HG03066 (cell line): ENCODE data around the gene TIMP3.

Source experiments
- ATAC-seq: cut with Tn5 transposase; IDR thresholded peaks from one replicate; pipeline ENCODE4 v1.9.1; 2021; ENCODE audit warnings: low read depth; ENCODE audit not compliant: unreplicated experiment

Gene TIMP3

DNA sequence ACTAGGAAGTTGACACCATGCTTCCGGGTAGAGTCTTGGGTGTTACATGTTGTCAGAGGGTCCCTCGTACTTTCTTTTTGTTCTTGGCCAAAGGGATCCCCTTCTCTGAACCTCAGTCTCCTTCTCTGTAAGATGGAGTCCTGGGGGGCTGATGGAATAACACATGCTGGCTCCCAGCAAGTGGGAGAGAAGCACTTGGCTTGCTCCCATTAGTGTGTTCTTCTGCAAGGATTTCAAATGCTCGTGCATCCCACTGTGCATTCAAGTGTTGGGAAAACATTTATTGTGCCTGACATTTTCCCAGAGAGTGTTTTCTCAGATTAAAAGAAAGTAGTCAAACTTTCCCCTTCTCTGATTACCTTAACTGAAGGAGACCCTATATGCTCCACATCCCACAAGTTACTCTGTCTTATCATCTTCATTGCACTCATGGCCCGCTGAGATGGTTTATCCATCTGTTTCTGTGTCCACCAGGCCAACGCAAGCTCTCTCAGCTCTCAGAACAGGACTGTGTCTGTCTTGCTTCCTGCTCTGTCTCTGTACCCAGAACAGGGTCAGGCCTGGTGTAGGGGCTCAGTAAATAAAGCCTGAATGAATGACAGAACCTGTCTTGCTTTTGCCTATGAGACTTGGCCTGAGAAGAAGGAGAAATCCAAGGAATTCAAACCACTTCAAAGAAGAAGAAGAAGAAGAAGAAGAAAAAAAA is 16.0 kb upstream of the TIMP3 start:
- no peak for ATAC-seq

DNA sequence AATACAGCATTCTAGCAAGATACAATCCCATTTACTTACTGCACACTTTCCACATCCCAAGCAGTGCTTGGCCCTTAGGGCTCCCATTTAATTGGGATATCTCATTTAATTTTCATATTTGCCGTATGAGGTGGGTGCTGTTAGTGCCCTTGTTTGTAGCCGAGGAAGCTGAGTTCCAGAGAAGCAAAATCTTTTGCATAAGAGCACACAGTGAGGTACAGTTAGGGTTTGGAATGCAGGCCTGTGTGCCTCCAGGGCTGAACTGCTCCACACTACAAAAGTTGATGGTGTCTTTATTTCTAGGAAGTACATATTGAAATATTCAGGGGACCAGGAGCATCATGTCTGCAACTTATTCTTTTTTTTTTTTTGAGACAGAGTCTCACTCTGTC is 15.5 kb upstream of the TIMP3 start:
- no peak for ATAC-seq

DNA sequence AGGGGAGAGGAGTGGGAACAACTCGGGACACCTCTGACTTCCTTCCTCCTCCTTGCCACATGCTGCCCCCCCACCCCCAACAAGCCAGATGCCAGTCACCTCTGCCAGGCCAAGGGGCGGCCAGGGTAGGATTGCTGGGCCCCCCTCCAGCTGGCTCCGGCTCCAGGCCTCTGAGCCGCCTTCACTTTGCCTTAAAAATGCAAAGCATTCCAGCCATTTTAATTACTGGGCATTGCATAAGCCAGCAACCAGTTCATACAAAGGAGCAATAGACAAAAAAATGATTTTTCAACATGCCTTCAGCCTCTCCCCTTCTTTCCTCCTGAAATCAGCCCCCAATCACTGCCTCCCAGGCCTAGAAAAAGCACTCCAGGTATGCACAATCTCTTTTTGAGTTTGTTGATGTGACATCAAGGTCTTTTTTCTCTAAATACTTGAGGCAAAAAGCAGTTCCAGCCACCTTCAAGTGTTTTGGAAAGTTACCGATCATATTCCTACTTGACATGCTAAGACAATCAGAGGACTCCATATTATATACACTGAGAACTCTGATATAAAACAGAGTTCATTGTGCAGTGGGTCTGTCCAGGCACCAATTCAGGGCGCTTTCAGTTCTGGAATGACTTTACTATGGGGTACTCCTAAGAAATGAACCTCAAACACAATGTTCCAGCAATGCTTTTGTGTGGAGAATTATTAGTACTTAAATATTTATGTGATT is 12.4 kb upstream of the TIMP3 start:
- no peak for ATAC-seq

DNA sequence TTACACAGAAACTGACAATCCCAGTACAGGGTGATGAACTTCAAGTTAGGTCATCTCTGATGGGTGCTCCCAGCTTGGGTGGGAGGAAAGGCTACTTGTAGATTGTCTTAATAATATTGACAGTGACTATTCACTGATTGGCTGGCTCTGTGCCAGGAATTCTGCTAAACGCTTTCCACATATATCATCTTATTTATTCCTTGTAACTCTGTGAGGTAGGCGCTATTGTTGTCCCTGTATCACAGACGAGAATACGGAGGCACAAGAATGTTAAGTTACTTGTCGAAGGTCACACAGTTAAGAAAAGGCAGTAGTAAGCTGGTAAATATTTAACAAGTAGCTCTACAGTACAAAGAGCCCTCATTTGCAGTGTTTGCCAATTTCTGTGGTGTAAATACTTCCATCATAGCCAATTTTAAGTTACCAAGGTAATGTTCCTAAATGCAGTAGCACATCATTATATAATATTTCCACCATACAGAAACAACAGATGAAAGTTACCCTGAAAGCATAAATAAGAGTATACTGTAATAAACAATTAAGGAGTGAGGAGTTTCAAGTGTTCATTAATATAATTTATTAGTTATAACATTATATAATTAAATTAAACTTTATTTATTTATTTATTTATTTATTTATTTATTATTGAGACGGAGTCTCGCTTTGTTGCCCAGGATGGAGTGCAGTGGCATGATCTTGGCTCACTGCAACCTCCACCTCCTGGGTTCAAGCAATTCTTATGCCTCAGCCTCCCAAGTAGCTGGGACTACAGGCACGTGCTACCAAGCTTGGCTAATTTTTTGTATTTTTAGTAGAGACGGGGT is 11.5 kb upstream of the TIMP3 start:
- no peak for ATAC-seq

DNA sequence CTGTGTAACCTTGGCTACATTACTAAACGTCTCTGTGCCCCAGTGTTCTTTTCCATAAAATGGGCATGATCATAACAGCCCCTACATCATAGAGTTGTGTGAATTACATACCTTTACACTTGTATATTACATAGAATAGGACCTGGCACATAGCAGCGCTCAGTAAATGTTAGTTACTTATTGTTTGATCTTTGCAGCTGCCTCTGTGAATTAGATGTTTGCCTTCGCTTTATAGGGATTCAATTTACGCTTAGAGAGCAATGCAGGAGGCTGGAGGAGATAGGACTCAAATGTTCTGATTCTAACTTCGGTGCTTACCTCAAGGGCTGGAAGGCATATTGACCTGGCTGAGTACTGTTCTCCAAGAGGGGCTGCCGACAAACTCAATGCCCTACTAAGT is 10.4 kb upstream of the TIMP3 start:
- ATAC-seq, result no peak

DNA sequence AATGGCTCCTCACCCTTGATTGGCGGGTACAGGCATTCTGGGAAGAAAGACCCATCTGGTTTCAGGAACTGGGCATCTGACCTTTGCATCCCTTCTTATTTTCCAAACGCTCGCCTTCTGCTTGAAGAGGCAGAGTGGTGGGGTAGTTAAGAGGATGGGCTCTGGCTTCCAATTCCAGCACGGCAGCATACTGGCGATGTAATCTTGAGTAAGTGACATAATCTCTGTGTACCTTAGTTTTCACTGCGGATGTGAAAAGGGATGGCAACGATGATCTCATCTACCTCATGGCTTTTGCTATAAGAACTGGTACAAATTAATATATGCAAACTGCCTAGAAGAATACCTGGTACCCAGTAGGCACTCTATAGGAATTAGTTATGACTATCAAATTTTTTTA is 10.0 kb upstream of the TIMP3 start:
- no peak for ATAC-seq

DNA sequence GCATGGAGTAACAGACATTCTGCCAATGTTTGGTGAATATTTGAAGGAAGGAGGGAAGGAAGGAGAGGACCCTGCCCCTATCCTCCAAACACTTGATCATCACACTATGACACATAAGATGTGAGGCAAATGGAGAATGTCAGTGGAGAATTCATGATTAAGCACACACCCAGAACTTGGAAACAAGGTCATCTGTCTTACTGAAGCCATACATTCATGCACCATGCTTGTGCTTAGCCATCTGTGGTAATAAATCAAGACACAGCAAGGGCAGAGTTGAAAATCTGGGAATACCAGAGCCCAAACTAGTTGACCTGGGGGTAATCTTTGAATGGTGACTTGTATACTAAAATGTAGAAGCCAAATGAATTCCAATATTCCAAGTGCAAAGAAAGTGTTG is 7.9 kb upstream of the TIMP3 start:
- no peak for ATAC-seq

DNA sequence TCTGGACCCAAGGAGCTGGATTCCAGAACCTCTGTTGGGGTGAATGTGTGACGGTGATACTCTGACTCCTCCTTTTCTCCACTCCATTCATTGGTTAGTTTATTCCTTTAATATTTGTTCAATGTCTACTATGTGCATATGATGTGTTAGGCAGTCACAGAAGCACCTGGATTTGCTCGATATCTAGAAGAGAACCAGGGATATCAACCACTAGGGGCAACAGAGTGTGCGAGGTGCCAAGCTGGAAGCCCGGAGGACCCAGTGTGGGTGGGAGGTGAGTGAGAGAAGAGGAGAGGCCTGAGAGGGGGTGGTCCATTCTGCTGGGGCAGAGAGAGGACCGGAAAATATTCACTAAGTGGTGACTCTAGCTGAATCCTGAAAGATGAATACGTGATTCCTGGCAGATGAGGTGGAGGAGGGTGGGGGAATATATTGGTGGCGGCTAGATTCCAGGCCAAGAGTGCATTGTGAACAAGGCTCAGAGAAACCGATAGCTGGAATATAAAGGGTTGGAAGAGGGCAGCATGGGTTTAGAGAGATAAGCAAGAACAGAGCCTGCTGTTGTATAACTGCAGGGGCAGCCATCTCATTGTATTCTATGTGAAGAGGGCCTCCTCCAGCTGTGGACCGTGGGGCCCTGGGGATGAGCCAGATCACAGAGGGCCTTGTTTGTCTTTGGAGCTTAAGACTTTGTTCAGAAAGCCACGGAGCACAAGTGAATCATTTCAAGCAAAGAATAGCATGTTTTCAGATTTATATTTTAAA is 6.9 kb upstream of the TIMP3 start:
- no peak for ATAC-seq

DNA sequence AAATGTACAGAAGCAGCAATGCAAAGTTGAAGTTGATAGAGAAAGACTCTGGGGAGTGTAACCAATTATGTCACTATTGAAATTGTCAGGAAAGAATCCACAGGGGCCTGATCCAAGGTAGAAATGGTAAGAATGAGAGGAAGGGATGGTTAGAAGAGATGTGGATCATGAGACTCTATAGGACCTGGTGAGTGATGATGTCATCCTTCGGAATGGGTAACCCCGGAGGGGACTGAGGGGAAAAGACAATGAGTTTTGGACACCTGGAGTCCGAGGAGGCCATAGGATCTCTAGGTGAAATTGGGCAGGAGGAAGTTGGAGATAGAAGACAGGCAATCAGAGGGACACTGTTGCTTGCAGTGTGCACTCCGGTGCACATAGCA is 6.3 kb upstream of the TIMP3 start:
- ATAC-seq, result no peak

DNA sequence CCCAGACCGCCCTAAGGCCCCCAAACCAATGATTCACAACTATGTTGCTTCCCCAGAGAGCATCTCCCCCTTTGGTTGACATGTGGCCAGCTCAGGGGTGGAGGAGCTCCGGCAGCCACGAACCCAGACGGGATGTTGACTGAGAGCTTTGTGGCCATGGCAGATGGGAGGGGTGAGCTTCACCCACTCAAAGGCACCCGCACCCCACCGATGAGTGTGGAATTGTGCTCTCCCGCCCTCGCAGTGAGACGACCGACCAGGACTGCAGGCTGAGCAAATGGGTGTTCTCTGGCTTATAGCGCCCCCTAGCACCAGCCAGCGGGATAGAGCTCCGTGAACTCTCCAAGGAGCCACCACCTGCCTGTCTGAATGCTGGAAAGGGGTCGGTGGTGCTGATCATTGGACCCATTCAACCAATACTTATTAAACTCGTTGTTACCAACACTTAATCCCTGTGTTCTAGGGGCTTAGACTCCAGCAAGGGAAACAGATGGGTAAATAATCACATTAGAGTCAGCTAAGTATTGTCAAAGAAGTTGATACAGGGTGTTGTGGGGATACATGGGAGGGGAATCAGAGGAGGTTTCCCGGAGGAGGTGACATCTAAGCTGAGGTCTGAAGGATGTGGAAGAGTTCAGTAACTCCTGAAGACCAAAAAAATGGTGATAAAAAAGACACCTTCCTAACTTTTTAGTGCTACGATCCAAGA is 4.5 kb upstream of the TIMP3 start:
- no peak for ATAC-seq

DNA sequence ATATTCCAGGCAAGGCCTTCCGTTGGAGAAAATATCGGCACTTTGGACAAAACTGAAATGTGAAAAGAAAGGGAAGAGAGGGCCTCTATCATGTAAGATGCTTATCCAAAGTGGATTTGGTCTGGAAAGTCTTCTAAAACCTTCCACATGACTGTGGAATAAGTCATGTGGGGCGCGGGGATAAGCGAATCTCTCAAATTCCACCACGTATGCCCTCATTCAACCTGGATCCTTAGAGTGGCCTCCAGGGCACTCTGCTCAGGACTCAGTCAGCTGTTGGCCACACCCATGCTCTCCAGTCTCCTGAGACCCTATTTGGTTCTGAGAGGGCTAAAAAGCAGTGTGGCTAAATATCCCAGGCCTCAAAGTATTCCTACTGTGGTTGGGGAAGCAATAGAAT is 2.0 kb upstream of the TIMP3 start:
- ATAC-seq, result no peak

DNA sequence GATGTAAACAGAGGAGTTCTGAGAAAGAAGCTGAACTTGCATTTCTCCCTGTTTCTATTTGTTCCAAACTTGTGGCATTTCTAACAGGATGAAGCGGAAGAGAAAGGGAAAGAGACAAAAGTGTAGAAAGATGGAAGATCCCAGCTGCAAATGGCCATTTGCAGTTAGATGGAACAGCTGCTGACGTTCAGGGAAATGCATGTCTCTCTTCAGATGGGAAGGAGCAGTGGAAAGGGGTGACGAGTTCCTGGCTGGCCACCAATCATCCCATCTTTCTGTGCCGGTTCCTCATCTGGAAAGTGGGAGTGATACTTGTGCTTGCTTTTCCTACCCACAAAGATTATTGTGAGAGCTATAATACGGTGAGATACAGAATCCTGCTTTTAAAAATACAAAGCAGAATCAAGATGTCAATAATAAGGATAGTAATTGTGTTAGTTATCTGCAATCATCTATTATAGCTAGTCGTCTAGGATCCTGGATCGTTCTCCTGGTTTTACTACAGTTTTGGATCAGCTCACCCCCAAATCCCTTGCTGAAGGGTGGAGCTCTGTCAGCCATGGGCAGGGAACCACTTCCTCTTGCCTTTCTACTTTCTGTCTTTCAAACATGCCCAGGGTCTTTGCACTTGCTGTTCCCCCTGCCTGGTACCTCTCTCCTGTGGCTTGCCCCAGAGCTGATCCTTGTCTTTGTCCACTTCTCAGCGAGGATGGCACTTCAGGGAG is 1.2 kb upstream of the TIMP3 start:
- ATAC-seq, result no peak

DNA sequence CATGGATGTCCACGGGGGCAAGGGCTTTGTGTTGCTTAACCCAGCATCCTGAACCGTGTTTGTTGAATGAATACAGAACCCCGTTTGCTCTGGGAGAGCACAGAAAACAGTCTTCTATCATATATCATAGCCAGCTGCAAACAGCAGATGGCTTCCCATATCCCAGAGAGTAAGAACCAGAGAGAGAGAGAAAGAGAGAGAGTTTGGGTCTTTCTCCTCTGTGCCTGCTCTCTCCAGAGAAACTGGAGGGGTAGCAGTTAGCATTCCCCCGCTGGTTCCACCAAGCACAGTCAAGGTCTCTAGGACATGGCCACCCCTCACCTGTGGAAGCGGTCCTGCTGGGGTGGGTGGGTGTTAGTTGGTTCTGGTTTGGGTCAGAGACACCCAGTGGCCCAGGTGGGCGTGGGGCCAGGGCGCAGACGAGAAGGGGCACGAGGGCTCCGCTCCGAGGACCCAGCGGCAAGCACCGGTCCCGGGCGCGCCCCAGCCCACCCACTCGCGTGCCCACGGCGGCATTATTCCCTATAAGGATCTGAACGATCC is 440 bp upstream of the TIMP3 start:
- ATAC-seq, result no peak

DNA sequence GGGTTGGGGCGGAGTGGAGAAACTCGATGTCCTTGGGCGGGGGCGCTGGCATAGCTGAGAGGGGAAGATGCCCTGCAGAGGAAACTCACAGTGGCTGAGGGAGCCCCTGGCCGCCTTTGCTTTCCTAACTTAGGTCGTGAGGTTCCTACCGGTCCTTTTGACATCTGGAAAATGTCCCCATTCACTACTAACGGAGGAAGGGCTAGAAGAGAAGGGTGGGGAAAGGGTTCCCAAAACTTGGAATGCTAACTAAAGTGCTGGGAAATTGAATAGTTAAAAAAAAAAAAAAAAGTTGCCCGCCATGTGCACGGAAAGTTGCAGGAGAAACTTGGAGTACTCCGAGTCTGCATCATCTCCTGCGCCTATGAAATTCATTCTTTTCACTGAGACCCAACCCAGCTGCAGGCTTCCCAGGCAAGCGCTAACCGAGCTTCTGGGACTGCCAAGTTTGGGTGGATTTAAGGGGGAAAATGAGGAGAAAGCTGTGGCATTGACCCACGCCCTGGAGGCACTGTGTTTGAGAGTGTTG is 796 bp downstream of the TIMP3 start:
- no peak for ATAC-seq

DNA sequence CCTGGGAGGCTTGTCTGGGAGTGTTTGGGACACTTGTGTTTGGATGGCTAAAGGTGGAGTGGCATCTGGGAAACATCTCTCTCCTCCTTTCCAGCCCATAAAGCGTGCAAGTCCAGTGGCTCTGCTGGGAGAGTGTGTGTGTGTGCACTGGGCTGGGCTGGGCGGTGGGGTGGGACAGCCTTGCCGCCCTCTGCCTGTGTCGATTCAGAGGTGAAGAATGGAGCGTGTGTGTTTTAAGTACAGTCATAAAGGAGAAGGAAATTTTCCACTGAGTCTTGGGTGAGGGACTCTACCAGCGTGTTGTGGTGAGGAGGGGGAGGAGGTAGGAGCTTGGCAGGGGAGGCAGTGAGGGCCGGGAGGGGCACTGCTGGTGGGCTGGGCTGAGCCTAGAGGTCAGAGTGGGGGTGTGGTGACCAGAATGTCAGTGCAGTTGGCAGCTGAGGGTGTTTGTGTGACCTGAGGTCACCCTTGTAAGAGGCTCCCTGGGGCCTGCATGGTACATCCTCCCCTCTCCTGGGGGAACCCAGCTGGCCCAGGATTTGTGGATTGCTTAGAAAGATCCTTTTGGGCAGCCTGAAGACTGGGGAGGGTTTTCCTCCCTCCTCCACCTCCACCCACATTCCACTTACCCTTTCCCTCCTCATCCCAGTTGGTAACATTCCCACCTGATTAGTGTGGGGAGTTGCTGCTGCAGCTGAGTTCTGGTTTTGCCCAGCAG is 1.7 kb downstream of the TIMP3 start:
- no peak for ATAC-seq

DNA sequence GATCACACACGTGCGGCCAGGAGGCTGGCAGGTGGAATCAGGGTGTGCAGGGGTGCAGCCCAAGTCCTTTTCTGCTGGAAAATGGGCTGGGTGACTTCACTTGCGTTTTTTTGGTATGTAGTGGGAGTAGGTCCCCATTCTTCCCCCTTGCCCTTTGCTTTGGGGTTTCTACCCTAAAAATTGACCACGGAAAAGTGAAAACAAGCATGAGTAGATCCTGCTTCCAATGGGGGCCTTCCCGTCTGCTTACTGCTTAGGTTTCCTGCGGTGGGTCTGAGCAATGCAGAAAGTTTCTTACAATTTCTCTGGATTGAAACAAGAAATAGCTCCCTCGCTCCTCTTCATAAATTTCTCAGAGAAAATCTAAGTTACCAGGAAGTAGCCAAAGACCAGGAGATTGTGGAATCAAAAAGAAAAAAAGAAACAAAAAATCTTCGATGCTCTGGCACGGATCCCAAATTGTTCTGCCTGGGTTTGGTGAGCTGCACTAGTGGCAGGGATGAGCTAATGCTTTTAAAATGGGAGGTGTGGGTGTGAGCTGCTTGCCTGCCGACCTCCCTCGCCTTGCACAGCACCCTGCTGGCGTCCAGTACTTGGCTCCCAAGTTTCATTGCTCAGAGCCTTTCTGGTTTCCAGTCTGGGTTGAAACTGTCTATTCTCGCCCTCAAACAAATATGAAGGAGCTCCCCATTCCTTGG is 2.4 kb downstream of the TIMP3 start:
- ATAC-seq, result no peak

DNA sequence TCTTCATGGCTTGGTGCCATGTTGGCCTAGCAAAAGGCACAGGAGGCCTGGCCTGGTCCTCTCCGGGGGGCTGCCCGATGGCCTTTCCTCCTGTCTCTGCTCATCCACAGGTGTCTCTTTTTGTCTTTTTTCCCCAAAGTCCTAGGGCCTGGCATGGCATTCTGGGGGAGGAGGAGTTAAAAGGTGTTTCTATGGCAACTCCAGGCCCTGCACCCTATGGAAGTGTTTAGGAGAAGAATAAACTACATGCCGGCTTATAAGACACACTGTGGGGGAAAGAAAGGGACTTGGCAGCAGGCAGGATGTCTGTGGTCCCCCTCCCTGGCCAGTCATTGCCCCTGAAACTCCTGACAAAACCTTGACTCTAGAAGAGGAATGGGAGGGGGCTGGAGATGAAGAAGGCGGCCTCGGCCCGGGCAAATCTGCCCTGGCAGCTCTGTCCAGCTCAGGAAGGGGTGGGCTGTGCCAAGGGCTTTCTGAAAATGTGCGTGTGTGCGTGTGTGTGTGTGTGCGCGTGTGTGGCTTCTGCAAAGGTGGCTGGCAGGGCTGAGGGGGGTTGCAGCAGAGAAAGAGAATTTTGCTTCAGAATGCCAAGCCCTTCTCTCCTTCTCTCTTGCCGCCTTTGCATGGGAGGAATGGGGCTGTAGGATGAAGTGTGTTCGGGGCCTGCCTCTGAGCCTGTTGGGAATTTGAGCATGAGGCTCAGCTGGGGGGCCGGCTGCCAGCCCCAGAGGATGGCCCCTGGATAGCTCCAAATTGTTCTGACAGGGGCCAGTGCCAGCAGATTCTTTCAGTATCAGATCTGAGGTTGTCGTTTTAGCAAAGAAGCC is 3.2 kb downstream of the TIMP3 start:
- no peak for ATAC-seq
